Measurements from ENCODE around the gene CADPS2.

The CADPS2 gene

GRCh38 chr7:122677149-122677548 lies 209.1 kb downstream of the CADPS2 start:
- H4K20me1 ChIP-seq (ENCODE audit: insufficient read depth, low read length): no peaks in the 10 kb centered on the region
- H2AFZ ChIP-seq (ENCODE audit: low read length): no peak overlapping the region
- H3K9ac ChIP-seq (ENCODE audit: low read length): no peak overlapping the region
- TF ChIP-seq EZH2 (IDR thresholded peaks at IDR 0.05; ENCODE audit: borderline replicate concordance, low read length) (no peak), CTCF (IDR thresholded peaks at IDR 0.05; ENCODE audit: low read length) (no peak)
- H3K27me3 ChIP-seq (ENCODE audit: insufficient read depth, low read length): no peaks in the 10 kb centered on the region
- H3K36me3 ChIP-seq (ENCODE audit: insufficient read depth, low read length): no peaks in the 10 kb centered on the region
- H3K4me1 ChIP-seq (ENCODE audit: insufficient read depth, low read length, severe bottlenecking): no peaks in the 10 kb centered on the region
- no peak overlapping the region for H3K4me2 ChIP-seq (ENCODE audit: low read length)
- no peaks in the 10 kb centered on the region for H3K9me2 ChIP-seq (ENCODE audit: low read depth, low read length)
- no peaks in the 10 kb centered on the region for H3F3A ChIP-seq (ENCODE audit: insufficient read depth, low read length)
- H3K79me2 ChIP-seq (ENCODE audit: insufficient read depth, low read length): no peaks in the 10 kb centered on the region
- H3K4me3 ChIP-seq (ENCODE audit: low read depth, low read length, poor library complexity, severe bottlenecking): no peak overlapping the region
- H3K9me3 ChIP-seq (ENCODE audit: low read length): no peaks in the 10 kb centered on the region
- no peak overlapping the region for H3K27ac ChIP-seq (ENCODE audit: low read depth, low read length, poor library complexity, severe bottlenecking)

- Histone ChIP-seq H3K4me3 (ENCODE audit: low read depth, low read length, poor library complexity, severe bottlenecking) (no peak overlapping the region), H3K9me3 (ENCODE audit: low read length) (no peaks in the 10 kb centered on the region), H2AFZ (ENCODE audit: low read length) (no peak overlapping the region), H3K36me3 (ENCODE audit: insufficient read depth, low read length) (no peaks in the 10 kb centered on the region), H3K27me3 (ENCODE audit: insufficient read depth, low read length) (no peaks in the 10 kb centered on the region), H3F3A (ENCODE audit: insufficient read depth, low read length) (no peaks in the 10 kb centered on the region), H3K9me2 (ENCODE audit: low read depth, low read length) (no peaks in the 10 kb centered on the region), H3K27ac (ENCODE audit: low read depth, low read length, poor library complexity, severe bottlenecking) (no peak overlapping the region), H3K4me2 (ENCODE audit: low read length) (no peak overlapping the region), H3K9ac (ENCODE audit: low read length) (no peak overlapping the region), H4K20me1 (ENCODE audit: insufficient read depth, low read length) (no peaks in the 10 kb centered on the region), H3K4me1 (ENCODE audit: insufficient read depth, low read length, severe bottlenecking) (no peaks in the 10 kb centered on the region), H3K79me2 (ENCODE audit: insufficient read depth, low read length) (no peaks in the 10 kb centered on the region)
- TF ChIP-seq CTCF (IDR thresholded peaks at IDR 0.05; ENCODE audit: low read length) (no peak), EZH2 (IDR thresholded peaks at IDR 0.05; ENCODE audit: borderline replicate concordance, low read length) (no peak)
Measured at GRCh38 chr7:122676466-122676865, 209.8 kb downstream of the CADPS2 start.

DNA sequence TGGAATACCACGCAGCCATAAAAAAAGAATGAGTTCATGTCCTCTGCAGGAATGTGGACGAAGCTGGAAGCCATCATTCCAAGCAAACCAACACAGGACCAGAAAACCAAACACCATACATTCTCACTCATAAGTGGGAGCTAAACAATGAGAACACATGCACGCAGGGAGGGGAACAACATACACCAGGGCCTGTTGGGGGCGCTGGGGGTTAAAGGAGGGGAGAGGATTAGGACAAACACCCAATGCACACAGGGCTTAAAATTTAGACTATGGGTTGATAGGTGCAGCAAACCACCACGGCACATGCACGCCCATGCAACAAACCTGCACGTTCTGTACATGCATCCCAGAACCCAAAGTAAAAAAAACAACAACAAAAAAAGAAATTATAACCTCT lies 210.6 kb downstream of the CADPS2 start:
- Histone ChIP-seq H3K4me1 (ENCODE audit: insufficient read depth, low read length, severe bottlenecking) (no peaks in the 10 kb centered on the region), H3F3A (ENCODE audit: insufficient read depth, low read length) (no peaks in the 10 kb centered on the region), H3K27me3 (ENCODE audit: insufficient read depth, low read length) (no peaks in the 10 kb centered on the region), H3K36me3 (ENCODE audit: insufficient read depth, low read length) (no peaks in the 10 kb centered on the region), H3K4me2 (ENCODE audit: low read length) (no peak overlapping the region), H3K9ac (ENCODE audit: low read length) (no peak overlapping the region), H3K9me2 (ENCODE audit: low read depth, low read length) (no peaks in the 10 kb centered on the region), H2AFZ (ENCODE audit: low read length) (no peak overlapping the region), H3K79me2 (ENCODE audit: insufficient read depth, low read length) (no peaks in the 10 kb centered on the region), H3K27ac (ENCODE audit: low read depth, low read length, poor library complexity, severe bottlenecking) (no peak overlapping the region), H3K9me3 (ENCODE audit: low read length) (no peaks in the 10 kb centered on the region), H3K4me3 (ENCODE audit: low read depth, low read length, poor library complexity, severe bottlenecking) (no peak overlapping the region), H4K20me1 (ENCODE audit: insufficient read depth, low read length) (no peaks in the 10 kb centered on the region)
- TF ChIP-seq EZH2 (IDR thresholded peaks at IDR 0.05; ENCODE audit: borderline replicate concordance, low read length) (no peak), CTCF (IDR thresholded peaks at IDR 0.05; ENCODE audit: low read length) (no peak; the same call in 1 of the 2 replicates)
